Panc1 (cell line): Measurements from ENCODE around the gene FSTL4. TPM values are rescaled to one million over a fixed set of nuclear protein-coding genes. Genes with fewer than 3 reads are reported as not detected.

ENCODE experiments used
- ATAC-seq: fragments of 200-7000 bp; cut with Tn5 transposase; 2 replicates; pipeline ENCODE4 v1.9.1; 2020; ENCODE audit warnings: mild to moderate bottlenecking, moderate library complexity
- BruUV-seq: library from RNA; stranded (reverse); fragments of 400-500 nt; replicated peaks from 2 replicates; lab custom pipeline; 2021; lab: Mats Ljungman, UMichigan
- CTCF ChIA-PET: fragments of 300-600 bp; sonication (Branson Sonifier 250); formaldehyde crosslinking; loops from one replicate; lab custom pipeline; 2022; ENCODE audit warnings: antibody characterized with exemption; lab: Charles Lee
- POLR2A ChIA-PET: fragments of 300-600 bp; sonication (Branson Sonifier 250); formaldehyde crosslinking; loops from one replicate; lab custom pipeline; 2022; ENCODE audit warnings: antibody characterized with exemption; lab: Charles Lee
- DNase-seq: peaks from one replicate; pipeline ENCODE4 v3.0.0-alpha.2; 2010; ENCODE audit warnings: low read depth, low spot score
- H3K27ac ChIP-seq: 2 replicates; pipeline ENCODE4 v1.5.1; 2011; ENCODE audit warnings: mild to moderate bottlenecking, low read length, inconsistent platforms
- H3K27me3 ChIP-seq: fragments of 200-500 bp; sonication (Bioruptor generic); 2 replicates; pipeline ENCODE4 v1.6.0; 2014; ENCODE audit warnings: low read length, inconsistent platforms; ENCODE audit not compliant: control insufficient read depth, insufficient read depth
- H3K36me3 ChIP-seq: fragments of 200-500 bp; sonication (Bioruptor generic); 2 replicates; pipeline ENCODE4 v1.5.1; 2014; ENCODE audit warnings: inconsistent platforms, mild to moderate bottlenecking, low read length, moderate library complexity; ENCODE audit not compliant: control insufficient read depth, insufficient read depth
- H3K4me1 ChIP-seq: 2 replicates; pipeline ENCODE4 v1.5.1; 2011; ENCODE audit warnings: inconsistent platforms, mild to moderate bottlenecking, low read length, moderate library complexity; ENCODE audit not compliant: control insufficient read depth, insufficient read depth
- H3K4me3 ChIP-seq, 2 experiments: 2 replicates each; pipeline ENCODE4 v1.5.1; 2011 to 2012; ENCODE audit warnings: low read depth in 2 of 2, low read length in 2 of 2, mild to moderate bottlenecking in 2 of 2, inconsistent platforms in 1 of 2, moderate library complexity in 1 of 2
- H3K9me3 ChIP-seq: fragments of 200-500 bp; sonication (Bioruptor generic); 2 replicates; pipeline ENCODE4 v1.5.1; 2014; ENCODE audit warnings: low read depth, mild to moderate bottlenecking, inconsistent platforms, low read length, moderate library complexity; ENCODE audit not compliant: control insufficient read depth, insufficient read depth
- CTCF ChIP-seq: fragments of 450-650 bp; IDR thresholded peaks from 2 replicates; pipeline ENCODE4 v1.5.1; 2017; ENCODE audit warnings: mild to moderate bottlenecking
- POLR2AphosphoS5 ChIP-seq: IDR thresholded peaks from 2 replicates; pipeline ENCODE4 v1.6.1; 2012; ENCODE audit warnings: mild to moderate bottlenecking, low read depth, low read length, moderate library complexity
- REST ChIP-seq, 2 experiments: IDR thresholded peaks; 2 replicates each; pipeline ENCODE4 v1.6.1; 2011 to 2012; ENCODE audit warnings: low read depth in 2 of 2, control low read depth in 1 of 2, low read length in 1 of 2, mild to moderate bottlenecking in 1 of 2, moderate library complexity in 1 of 2; ENCODE audit not compliant: insufficient read depth in 1 of 2
- SIN3A ChIP-seq: IDR thresholded peaks from 2 replicates; pipeline ENCODE4 v1.6.1; 2012; ENCODE audit warnings: low read depth, mild to moderate bottlenecking, low read length, moderate library complexity, borderline replicate concordance; ENCODE audit not compliant: insufficient read depth
- TCF7L2 ChIP-seq: IDR thresholded peaks from 2 replicates; pipeline ENCODE4 v1.6.1; 2011; ENCODE audit warnings: mild to moderate bottlenecking, low read depth, low read length, inconsistent platforms
- in situ Hi-C: cut with HindIII; loops from 2 replicates; pipeline ENCODE4 v1.10.0; 2016; ENCODE audit warnings: low sequenced_read_pairs, low pct_unique_long_range_greater_than_20kb
- intact Hi-C: fragments of 100-400 bp; cut with micrococcal nuclease; formaldehyde crosslinking; loops from one replicate; pipeline ENCODE4 v1.10.0; 2022; ENCODE audit not compliant: unreplicated experiment
- total RNA-seq: library from RNA; stranded (reverse); gene quantifications from one replicate; pipeline ENCODE4 v1.2.1, GENCODE V29; 2021; ENCODE audit not compliant: unreplicated experiment

FSTL4 gene
- total RNA-seq, 1 experiment from 2014 or later = 0.18 TPM

- in situ Hi-C loops = no loop called here
These were observed 239.9 kb downstream of the FSTL4 start for GRCh38 chr5:133372293-133372937.

More at GRCh38 chr5:133372293-133372937, 239.9 kb downstream of the FSTL4 start:
- Histone ChIP-seq H3K27me3 (peaks cover 3% of the 10 kb centered on the region; the same call in 1 of the 2 replicates), H3K4me3 (no peak overlapping the region), H3K4me1 (no peaks in the 10 kb centered on the region), H3K9me3 (peaks cover under 1% of the 10 kb centered on the region; the same call in 1 of the 2 replicates), H3K27ac (no peak overlapping the region), H3K36me3 (no peaks in the 10 kb centered on the region)
- BruUV-seq = no TSS peak
- ATAC-seq (no peak), DNase-seq (no peak)
- TF ChIP-seq POLR2AphosphoS5 = no peak
- no peak for TF ChIP-seq SIN3A
- no peak for TF ChIP-seq REST (IDR thresholded peaks at IDR 0.05; ENCODE audit: insufficient read depth in 1 of 2, low read depth in 2 of 2, low read length in 1 of 2)
- TF ChIP-seq CTCF = no peak
- TF ChIP-seq TCF7L2 = no peak
- intact Hi-C loops = no loop called here
- CTCF ChIA-PET = no interaction called here
- POLR2A ChIA-PET = no interaction called here
